ENCODE results near the gene OR8H1. TPM values are rescaled to one million over a fixed set of nuclear protein-coding genes. Genes with fewer than 3 reads are reported as not detected.

Gene OR8H1, protein sequence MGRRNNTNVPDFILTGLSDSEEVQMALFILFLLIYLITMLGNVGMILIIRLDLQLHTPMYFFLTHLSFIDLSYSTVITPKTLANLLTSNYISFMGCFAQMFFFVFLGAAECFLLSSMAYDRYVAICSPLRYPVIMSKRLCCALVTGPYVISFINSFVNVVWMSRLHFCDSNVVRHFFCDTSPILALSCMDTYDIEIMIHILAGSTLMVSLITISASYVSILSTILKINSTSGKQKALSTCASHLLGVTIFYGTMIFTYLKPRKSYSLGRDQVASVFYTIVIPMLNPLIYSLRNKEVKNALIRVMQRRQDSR
- not detected for total RNA-seq

DNA sequence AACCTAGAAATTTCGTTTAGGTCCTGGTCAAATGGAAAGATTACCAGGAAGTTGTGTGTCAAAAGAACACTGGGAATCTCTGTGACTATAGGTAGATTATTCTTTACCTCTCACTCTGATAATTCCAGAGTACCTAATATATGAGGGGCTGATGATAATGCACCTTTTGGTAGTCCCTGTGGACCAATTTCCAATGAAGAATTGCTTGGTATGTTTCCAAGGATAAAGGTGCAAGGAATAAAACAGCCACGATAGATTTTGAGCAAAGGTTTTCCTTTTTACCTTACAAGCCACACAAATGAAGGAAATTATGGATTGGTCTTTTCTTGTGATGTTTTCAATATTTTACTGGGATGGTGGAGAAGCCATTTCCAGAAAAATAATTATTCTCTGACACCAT, at the start of gene OR8H1:
Gene OR8H1, minus strand, starts transcription at position 101 of the 400 bp plus-strand sequence. CDS start 1,192 bp downstream, outside the sequence.
- Histone ChIP-seq H3K36me3 (no peaks in the 10 kb centered on the region), H3K4me3 (no peak within 1 kb of the TSS), H3K4me1 (no peaks in the 10 kb centered on the region), H3K9me3 (no peaks in the 10 kb centered on the region), H3K27me3 (no peaks in the 10 kb centered on the region), H3K27ac (no peak within 1 kb of the TSS)
- WGBS, 2 donors = 63 to 72% methylated on average over 2 of the region's 2 CpGs
- no peak for DNase-seq (ENCODE audit: low spot score in 2 of 2)
- TF ChIP-seq EP300 (IDR thresholded peaks at IDR 0.05) = no peak
- no peak for TF ChIP-seq POLR2A (IDR thresholded peaks at IDR 0.05)
- TF ChIP-seq, protein P1, sequence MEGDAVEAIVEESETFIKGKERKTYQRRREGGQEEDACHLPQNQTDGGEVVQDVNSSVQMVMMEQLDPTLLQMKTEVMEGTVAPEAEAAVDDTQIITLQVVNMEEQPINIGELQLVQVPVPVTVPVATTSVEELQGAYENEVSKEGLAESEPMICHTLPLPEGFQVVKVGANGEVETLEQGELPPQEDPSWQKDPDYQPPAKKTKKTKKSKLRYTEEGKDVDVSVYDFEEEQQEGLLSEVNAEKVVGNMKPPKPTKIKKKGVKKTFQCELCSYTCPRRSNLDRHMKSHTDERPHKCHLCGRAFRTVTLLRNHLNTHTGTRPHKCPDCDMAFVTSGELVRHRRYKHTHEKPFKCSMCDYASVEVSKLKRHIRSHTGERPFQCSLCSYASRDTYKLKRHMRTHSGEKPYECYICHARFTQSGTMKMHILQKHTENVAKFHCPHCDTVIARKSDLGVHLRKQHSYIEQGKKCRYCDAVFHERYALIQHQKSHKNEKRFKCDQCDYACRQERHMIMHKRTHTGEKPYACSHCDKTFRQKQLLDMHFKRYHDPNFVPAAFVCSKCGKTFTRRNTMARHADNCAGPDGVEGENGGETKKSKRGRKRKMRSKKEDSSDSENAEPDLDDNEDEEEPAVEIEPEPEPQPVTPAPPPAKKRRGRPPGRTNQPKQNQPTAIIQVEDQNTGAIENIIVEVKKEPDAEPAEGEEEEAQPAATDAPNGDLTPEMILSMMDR (IDR thresholded peaks at IDR 0.05) = no peak

GRCh38 chr11:56340289-56340688, 48.2 kb upstream of the OR8H1 start:
- DNase-seq (ENCODE audit: low spot score in 2 of 2) = no peak
- H3K27ac ChIP-seq = no peak overlapping the region
- H3K36me3 ChIP-seq = no peaks in the 10 kb centered on the region
- no peak overlapping the region for H3K4me3 ChIP-seq
- no peaks in the 10 kb centered on the region for H3K4me1 ChIP-seq
- H3K9me3 ChIP-seq = peaks cover 0 to 14% (median 0%) of the 10 kb centered on the region in 4 donors
- TF ChIP-seq POLR2A (IDR thresholded peaks at IDR 0.05) (no peak), EP300 (IDR thresholded peaks at IDR 0.05) (no peak)
- TF ChIP-seq, protein P1 (IDR thresholded peaks at IDR 0.05) = no peak
- H3K27me3 ChIP-seq = no peaks in the 10 kb centered on the region

- TF ChIP-seq, protein P1 (IDR thresholded peaks at IDR 0.05) = no peak
- no peak for TF ChIP-seq POLR2A (IDR thresholded peaks at IDR 0.05)
- no peak for TF ChIP-seq EP300 (IDR thresholded peaks at IDR 0.05)
- H3K27me3 ChIP-seq = no peaks in the 10 kb centered on the region
- 30 to 41% methylated on average over 3 of the region's 3 CpGs for WGBS, 2 donors
- no peak overlapping the region for H3K27ac ChIP-seq
- peaks cover 0 to 6% (median 0%) of the 10 kb centered on the region in 4 donors for H3K9me3 ChIP-seq
- H3K4me1 ChIP-seq = no peaks in the 10 kb centered on the region
- no peak overlapping the region for H3K4me3 ChIP-seq
- no peak for DNase-seq (ENCODE audit: low spot score in 2 of 2)
- no peaks in the 10 kb centered on the region for H3K36me3 ChIP-seq
These were observed 41.1 kb upstream of the OR8H1 start for GRCh38 chr11:56333156-56333555.

DNA sequence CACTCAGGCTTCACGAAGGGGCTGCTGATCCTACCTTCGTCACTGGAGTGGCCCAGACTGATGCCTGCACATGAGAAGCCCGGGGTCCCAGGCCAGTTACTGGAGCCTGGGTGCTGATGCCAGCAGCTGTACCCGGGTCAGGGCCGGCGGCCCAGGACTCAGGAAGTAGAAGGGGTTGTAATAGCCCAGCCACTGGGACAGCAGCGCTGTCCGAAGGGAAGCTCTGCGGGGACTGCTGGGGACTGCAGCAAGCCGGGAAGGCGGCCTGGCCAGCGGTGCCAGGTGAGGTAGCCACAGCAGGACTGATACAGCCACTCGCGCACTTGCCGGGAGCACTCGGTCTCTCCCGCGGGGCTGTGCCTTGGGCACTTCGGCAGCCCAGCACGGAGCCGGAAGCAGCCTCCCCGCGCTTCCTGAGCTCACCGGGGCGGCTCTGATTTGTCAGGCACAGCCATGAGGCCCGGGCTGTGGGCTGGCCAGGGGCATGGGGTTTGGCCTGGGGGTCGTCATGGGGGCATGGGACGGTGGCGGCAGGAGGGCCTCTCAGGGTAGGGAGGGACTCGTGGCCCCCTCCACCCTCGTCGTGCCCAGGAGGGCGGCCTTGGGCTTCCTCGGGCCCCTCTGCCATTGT, 39.9 kb upstream of the OR8H1 start:
- no peaks in the 10 kb centered on the region for H3K27me3 ChIP-seq
- 91% methylated on average over 15 to 16 of the region's 34 CpGs for WGBS, 2 donors
- TF ChIP-seq EP300 (IDR thresholded peaks at IDR 0.05) = no peak
- TF ChIP-seq, protein P1 (IDR thresholded peaks at IDR 0.05) = no peak
- no peak for TF ChIP-seq POLR2A (IDR thresholded peaks at IDR 0.05)
- no peak for DNase-seq (ENCODE audit: low spot score in 2 of 2)
- H3K36me3 ChIP-seq = no peaks in the 10 kb centered on the region
- no peak overlapping the region for H3K27ac ChIP-seq
- H3K9me3 ChIP-seq = no peaks in the 10 kb centered on the region
- H3K4me3 ChIP-seq = no peak overlapping the region
- H3K4me1 ChIP-seq = no peaks in the 10 kb centered on the region

DNA sequence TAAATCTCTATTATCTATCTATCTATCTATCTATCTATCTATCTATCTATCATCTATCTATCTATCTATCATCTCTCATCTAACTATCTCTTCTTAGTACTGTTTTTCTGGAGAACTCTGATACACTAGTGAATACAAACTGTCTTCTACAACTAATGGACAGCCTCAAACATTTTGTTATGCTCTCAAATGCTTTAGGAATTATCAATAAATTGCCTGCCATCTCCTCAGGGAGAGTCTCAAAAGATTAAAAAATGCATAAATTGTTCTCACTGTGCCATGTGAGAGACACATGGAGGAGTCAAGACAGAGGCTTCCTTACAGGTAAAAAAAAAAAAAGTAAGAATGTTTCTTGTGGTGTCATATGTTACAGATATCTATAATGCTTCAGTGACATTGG, 22.8 kb upstream of the OR8H1 start, which contains the start of gene OR8K3:
Gene OR8K3, plus strand, starts transcription at position 301 of the 400 bp plus-strand sequence. CDS start 3,163 bp downstream, outside the sequence.
- no peaks in the 10 kb centered on the region for H3K36me3 ChIP-seq
- no peak within 1 kb of the TSS for H3K4me3 ChIP-seq
- no peak for DNase-seq (ENCODE audit: low spot score in 2 of 2)
- H3K4me1 ChIP-seq = no peaks in the 10 kb centered on the region
- TF ChIP-seq EP300 (IDR thresholded peaks at IDR 0.05) (no peak), POLR2A (IDR thresholded peaks at IDR 0.05) (no peak)
- no peaks in the 10 kb centered on the region for H3K9me3 ChIP-seq
- H3K27me3 ChIP-seq = no peaks in the 10 kb centered on the region
- no peak within 1 kb of the TSS for H3K27ac ChIP-seq
